B cell (primary cell): ENCODE data around the gene PHLPP1. TPM values are rescaled to one million over a fixed set of nuclear protein-coding genes. Genes with fewer than 3 reads are reported as not detected.

Source experiments
- ATAC-seq: fragments of 200-7000 bp; cut with Tn5 transposase; one replicate; pipeline ENCODE4 v1.10.0; 2021; ENCODE audit warnings: low read depth, mild to moderate bottlenecking, moderate number of reproducible peaks, moderate library complexity
- CTCF ChIA-PET: fragments of 350-600 bp; sonication (Branson Sonifier 250); formaldehyde crosslinking; loops from one replicate; lab custom pipeline; 2021; ENCODE audit warnings: antibody characterized with exemption, inconsistent platforms; lab: Charles Lee
- POLR2A ChIA-PET: fragments of 350-600 bp; sonication (Branson Sonifier 250); formaldehyde crosslinking; loops from one replicate; lab custom pipeline; 2021; ENCODE audit warnings: antibody characterized with exemption; lab: Charles Lee
- DNase-seq: peaks from one replicate; pipeline ENCODE4 v3.0.0; 2013
- H2AFZ ChIP-seq: 2 replicates; pipeline ENCODE4 v1.6.1; 2012; ENCODE audit warnings: mild to moderate bottlenecking, low read depth, low read length; ENCODE audit not compliant: insufficient read depth, poor library complexity, severe bottlenecking
- H3K27ac ChIP-seq, 2 donors: 1 replicate in 1 of 2; 2 replicates in 1 of 2; pipeline ENCODE4 v1.5.1; 2012 to 2013; ENCODE audit warnings: low read length in 2 of 2, mild to moderate bottlenecking in 2 of 2, moderate library complexity in 1 of 2
- H3K27me3 ChIP-seq, 4 experiments: fragments of 200-600 bp in 1 of 4; sonication (generic) in 1 of 4; replicated peaks in 1 of 4; 1 replicate in 2 of 4; 2 replicates in 2 of 4; pipeline versions ENCODE4 v1.6.1 to v1.7.0; 2013 to 2016; ENCODE audit warnings: low read length in 3 of 4, mild to moderate bottlenecking in 2 of 4, mixed read lengths in 1 of 4, moderate library complexity in 1 of 4; ENCODE audit not compliant: insufficient read depth in 4 of 4, control insufficient read depth in 3 of 4; ENCODE audit errors: control extremely low read depth in 1 of 4
- H3K36me3 ChIP-seq, 2 experiments: replicated peaks in 1 of 2; 1 replicate in 1 of 2; 2 replicates in 1 of 2; pipeline versions ENCODE4 v1.6.1 to v1.7.1; 2013; ENCODE audit warnings: low read length in 1 of 2; ENCODE audit not compliant: insufficient read depth in 2 of 2, control insufficient read depth in 1 of 2; ENCODE audit errors: control extremely low read depth in 1 of 2, extremely low read depth in 1 of 2
- H3K4me1 ChIP-seq, 2 donors: fragments of 200-600 bp in 1 of 2; sonication (generic) in 1 of 2; 1 replicate in 1 of 2; 2 replicates in 1 of 2; pipeline versions ENCODE4 v1.5.1 to v1.6.1; 2013 to 2017; ENCODE audit warnings: low read length in 2 of 2; ENCODE audit not compliant: control insufficient read depth in 2 of 2, insufficient read depth in 2 of 2
- H3K4me2 ChIP-seq: replicated peaks from 2 replicates; pipeline ENCODE3; 2012; ENCODE audit warnings: mild to moderate bottlenecking, low read depth, low read length; ENCODE audit not compliant: poor library complexity, severe bottlenecking
- H3K4me3 ChIP-seq, 5 experiments: fragments of 200-600 bp in 1 of 5; sonication (generic) in 1 of 5; 1 replicate in 3 of 5; 2 replicates in 2 of 5; pipeline versions ENCODE4 v1.5.1 to v1.7.0; 2011 to 2016; ENCODE audit warnings: low read length in 4 of 5, mild to moderate bottlenecking in 4 of 5, low read depth in 2 of 5, control low read depth in 1 of 5, moderate library complexity in 1 of 5; ENCODE audit not compliant: insufficient read depth in 1 of 5; ENCODE audit errors: control extremely low read depth in 1 of 5, extremely low read depth in 1 of 5
- H3K79me2 ChIP-seq: fragments of 200-600 bp; sonication (generic); one replicate; pipeline ENCODE4 v1.6.0; 2016; ENCODE audit warnings: low read length; ENCODE audit not compliant: control insufficient read depth, insufficient read depth
- H3K9ac ChIP-seq: fragments of 200-600 bp; sonication (generic); 2 replicates; pipeline ENCODE4 v1.6.1; 2017; ENCODE audit warnings: mild to moderate bottlenecking, low read length, moderate library complexity
- H3K9me3 ChIP-seq, 3 donors: one replicate each; pipeline versions ENCODE4 v1.6.1 to v1.7.1; 2013; ENCODE audit warnings: low read length in 2 of 3; ENCODE audit not compliant: control insufficient read depth in 2 of 3, insufficient read depth in 1 of 3; ENCODE audit errors: control extremely low read depth in 1 of 3
- H4K20me1 ChIP-seq: 2 replicates; pipeline ENCODE4 v1.6.0; 2012; ENCODE audit warnings: mild to moderate bottlenecking, low read length; ENCODE audit not compliant: insufficient read depth, control insufficient read depth, poor library complexity, severe bottlenecking
- H3K27ac Mint-ChIP-seq: one replicate; pipeline ENCODE4 v1.8.0; 2021; ENCODE audit warnings: mixed read lengths
- H3K27me3 Mint-ChIP-seq: one replicate; pipeline ENCODE4 v1.8.0; 2021; ENCODE audit warnings: mixed read lengths
- H3K4me1 Mint-ChIP-seq: one replicate; pipeline ENCODE4 v1.8.0; 2021; ENCODE audit warnings: mixed read lengths
- H3K4me3 Mint-ChIP-seq: one replicate; pipeline ENCODE4 v1.8.0; 2021; ENCODE audit warnings: mixed read lengths
- H3K9me3 Mint-ChIP-seq: one replicate; pipeline ENCODE4 v1.8.0; 2022; ENCODE audit warnings: mixed read lengths; ENCODE audit not compliant: insufficient read depth
- CTCF ChIP-seq: fragments of 200-600 bp; IDR thresholded peaks from one replicate; pipeline ENCODE4 v1.8.0; 2022; ENCODE audit warnings: antibody characterized with exemption, mild to moderate bottlenecking
- EZH2 ChIP-seq: IDR thresholded peaks from 2 replicates; pipeline ENCODE4 v1.6.1; 2012; ENCODE audit warnings: borderline replicate concordance, low read depth, mild to moderate bottlenecking, moderate library complexity, low read length; ENCODE audit not compliant: insufficient read depth, poor library complexity, severe bottlenecking
- WGBS: methylation state at CpG from one replicate; pipeline ENCODE4 v1.1.5; 2013; ENCODE audit warnings: missing lambda C conversion rate; ENCODE audit not compliant: insufficient coverage; 5-methylcytosine and 5-hydroxymethylcytosine counted together
- intact Hi-C: fragments of 100-400 bp; cut with micrococcal nuclease; formaldehyde crosslinking; loops from one replicate; pipeline ENCODE4 v1.10.0; 2022
- polyA plus RNA-seq: library from polyadenylated mRNA; depleted of rRNA; stranded (reverse); fragments of >200 nt; gene quantifications from 2 replicates; pipeline ENCODE4 v1.2.3, GENCODE V29; 2012
- total RNA-seq, 2 donors: library from RNA; stranded (reverse); fragments of 120-200 nt in 1 of 2; gene quantifications; 1 replicate in 1 of 2; 2 replicates in 1 of 2; pipeline versions ENCODE4 v1.2.3 to v1.2.4, GENCODE V29; 2013 to 2022

Gene PHLPP1
- total and polyA plus RNA-seq, 2 donors (not counting 1 experiment from before 2014, with no cell fraction given) = 3.0 to 20.7 TPM

GRCh38 chr18:62880034-62880433 lies 164.7 kb downstream of the PHLPP1 start:
- H3K27me3 ChIP-seq = no peaks in the 10 kb centered on the region
- WGBS = no CpG with 5 or more reads among the region's 1 CpG
- TF ChIP-seq EZH2 (no peak), CTCF (no peak)
- no peaks in the 10 kb centered on the region for H3K79me2 ChIP-seq
- no peak overlapping the region for H3K4me2 ChIP-seq
- no peaks in the 10 kb centered on the region for H3K9me3 Mint-ChIP-seq
- H3K36me3 ChIP-seq = peaks cover 0 to 5% of the 10 kb centered on the region in 2 experiments
- no peak overlapping the region for H3K9ac ChIP-seq
- H4K20me1 ChIP-seq = no peaks in the 10 kb centered on the region
- intact Hi-C loops = no loop called here
- no peak overlapping the region for H2AFZ ChIP-seq
- no peaks in the 10 kb centered on the region for H3K4me1 ChIP-seq
- no peak for DNase-seq
- no peak overlapping the region for H3K27ac Mint-ChIP-seq
- H3K27me3 Mint-ChIP-seq = no peaks in the 10 kb centered on the region
- POLR2A ChIA-PET = no interaction called here
- H3K4me1 Mint-ChIP-seq = peaks cover 2% of the 10 kb centered on the region
- H3K4me3 Mint-ChIP-seq = no peak overlapping the region
- H3K27ac ChIP-seq = no peak overlapping the region
- no peak overlapping the region for H3K4me3 ChIP-seq
- H3K9me3 ChIP-seq = peaks cover 0 to 1% (median 0%) of the 10 kb centered on the region in 3 donors
- CTCF ChIA-PET = interaction anchor here (0.5 kb wide), 1 partner anchor 1238 kb away, joined by 3 read pairs; no protein-coding TSS in a partner anchor
- no peak for ATAC-seq

GRCh38 chr18:62880673-62881364 lies 165.5 kb downstream of the PHLPP1 start:
- CTCF ChIA-PET = interaction anchor here (0.5 kb wide), 1 partner anchor 1239 kb away, joined by 3 read pairs; no protein-coding TSS in a partner anchor

More at GRCh38 chr18:62880673-62881364, 165.5 kb downstream of the PHLPP1 start:
- H3K9ac ChIP-seq = no peak overlapping the region
- no peak overlapping the region for H3K27ac Mint-ChIP-seq
- WGBS = no CpG with 5 or more reads among the region's 4 CpGs
- POLR2A ChIA-PET = no interaction called here
- H3K79me2 ChIP-seq = no peaks in the 10 kb centered on the region
- no peaks in the 10 kb centered on the region for H3K27me3 Mint-ChIP-seq
- H4K20me1 ChIP-seq = no peaks in the 10 kb centered on the region
- ATAC-seq (no peak), DNase-seq (no peak)
- H3K4me2 ChIP-seq = no peak overlapping the region
- H3K4me3 ChIP-seq = no peak overlapping the region
- H3K9me3 ChIP-seq = peaks cover 0 to 1% (median 0%) of the 10 kb centered on the region in 3 donors
- H3K4me1 ChIP-seq = no peaks in the 10 kb centered on the region
- H3K9me3 Mint-ChIP-seq = no peaks in the 10 kb centered on the region
- no peak for TF ChIP-seq EZH2
- TF ChIP-seq CTCF = no peak
- no peak overlapping the region for H2AFZ ChIP-seq
- peaks cover 0 to 5% of the 10 kb centered on the region in 2 experiments for H3K36me3 ChIP-seq
- intact Hi-C loops = no loop called here
- H3K27ac ChIP-seq = no peak overlapping the region
- H3K4me1 Mint-ChIP-seq = peaks cover 2% of the 10 kb centered on the region
- no peak overlapping the region for H3K4me3 Mint-ChIP-seq
- H3K27me3 ChIP-seq = no peaks in the 10 kb centered on the region
